MM.1S (cell line): ENCODE results near the gene SLC12A3.

Experiments used
- CTCF ChIP-seq: fragments of 300-600 bp; sonication (generic); IDR thresholded peaks from 2 replicates; pipeline ENCODE4 v1.5.1; 2016; ENCODE audit warnings: antibody characterized with exemption, low read length, mixed read lengths
- EZH2 ChIP-seq: fragments of 300-600 bp; sonication (generic); optimal IDR thresholded peaks from 2 replicates; pipeline ENCODE3; 2017; ENCODE audit warnings: low read depth, mild to moderate bottlenecking, antibody characterized with exemption, low read length, mixed read lengths
- EZH2phosphoT487 ChIP-seq: fragments of 300-600 bp; sonication (generic); IDR thresholded peaks from 2 replicates; pipeline ENCODE4 v1.6.1; 2018; ENCODE audit warnings: antibody characterized with exemption, low read length

- no peak for TF ChIP-seq CTCF
- TF ChIP-seq EZH2phosphoT487: no peak
- no peak for TF ChIP-seq EZH2
Observed at GRCh38 chr16:56828647-56829046, 36.4 kb upstream of the SLC12A3 start.
